ENCODE results near the gene TMX3.

TMX3 gene

DNA sequence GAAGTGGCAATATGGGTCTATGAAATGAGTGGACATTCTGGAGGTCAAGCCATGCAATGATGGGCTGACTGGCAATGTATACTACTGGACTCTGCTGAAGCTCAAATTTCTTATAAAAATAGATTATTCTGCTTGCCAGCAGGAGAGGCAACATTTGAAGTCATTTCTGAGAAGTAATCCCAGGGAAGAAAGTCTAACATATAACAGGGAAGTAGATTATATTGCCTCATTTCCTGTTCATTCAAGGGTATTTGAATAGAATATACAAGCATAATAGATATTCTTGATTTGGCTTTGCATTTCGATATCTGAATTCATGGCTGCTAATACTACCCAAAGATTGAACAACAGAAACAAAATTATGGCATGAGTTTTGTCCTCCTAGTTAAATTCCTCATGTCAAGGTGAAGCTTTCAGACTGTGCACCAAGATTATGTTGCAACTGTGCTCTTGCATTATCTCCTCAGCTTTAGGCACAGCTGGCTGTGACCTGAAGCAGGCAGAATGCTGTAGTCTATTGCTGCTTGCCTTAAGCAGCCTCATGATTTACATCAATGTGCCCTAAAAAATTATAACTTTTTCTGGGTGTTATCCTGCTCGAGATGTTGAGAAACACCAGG is 13.3 kb upstream of the TMX3 start:
- TF ChIP-seq HDGF (IDR thresholded peaks at IDR 0.05; ENCODE audit: borderline replicate concordance): no peak
- no peak for TF ChIP-seq ARNT (IDR thresholded peaks at IDR 0.05)
- TF ChIP-seq SP1 (IDR thresholded peaks at IDR 0.05): no peak
- no peak for TF ChIP-seq ZNF384 (IDR thresholded peaks at IDR 0.05)
- TF ChIP-seq CTBP1 (IDR thresholded peaks at IDR 0.05; ENCODE audit: borderline replicate concordance): no peak
- TF ChIP-seq SUZ12 (IDR thresholded peaks at IDR 0.05): no peak
- TF ChIP-seq FOXA1 (IDR thresholded peaks at IDR 0.05): no peak
- TF ChIP-seq L3MBTL2 (conservative IDR thresholded peaks at IDR 0.05): no peak
- TF ChIP-seq PKNOX1 (IDR thresholded peaks at IDR 0.05): no peak
- no peak for TF ChIP-seq TARDBP (IDR thresholded peaks at IDR 0.05)
- TF ChIP-seq FOXM1 (IDR thresholded peaks at IDR 0.05; ENCODE audit: borderline replicate concordance): no peak
- no peak for TF ChIP-seq BHLHE40 (IDR thresholded peaks at IDR 0.05; ENCODE audit: borderline replicate concordance)
- TF ChIP-seq LEF1 (IDR thresholded peaks at IDR 0.05; ENCODE audit: borderline replicate concordance): no peak
- TF ChIP-seq FOXK2 (IDR thresholded peaks at IDR 0.05): no peak
- no peak for TF ChIP-seq ELF4 (IDR thresholded peaks at IDR 0.05)
- no peak for TF ChIP-seq NFRKB (IDR thresholded peaks at IDR 0.05)
- ChIA-PET CTCF (no interaction called here), POLR2A (no interaction called here)
- no peak for DNase-seq (ENCODE audit: extremely low spot score)

DNA sequence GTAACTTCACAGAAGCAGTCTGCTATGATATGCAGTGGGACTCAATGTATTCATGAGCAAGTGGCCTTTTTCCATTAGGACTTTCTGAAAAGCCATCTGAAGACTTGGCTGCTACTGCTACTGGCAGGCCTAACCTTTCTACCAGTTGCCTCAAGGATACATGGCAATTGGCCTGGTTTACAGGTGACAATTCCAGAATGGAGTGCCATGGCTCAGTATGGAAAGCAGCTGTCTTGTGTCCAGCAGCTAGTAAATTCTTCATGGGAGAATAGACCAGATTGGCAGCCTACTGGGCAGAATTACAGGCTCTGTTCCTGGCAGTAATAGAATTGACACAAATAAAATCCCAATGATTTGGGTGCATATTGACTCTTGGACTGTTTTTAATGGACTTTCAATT is 12.6 kb upstream of the TMX3 start:
- TF ChIP-seq ELF4 (IDR thresholded peaks at IDR 0.05) (no peak), BHLHE40 (IDR thresholded peaks at IDR 0.05; ENCODE audit: borderline replicate concordance) (no peak), NFRKB (IDR thresholded peaks at IDR 0.05) (no peak), FOXA1 (IDR thresholded peaks at IDR 0.05) (no peak), HDGF (IDR thresholded peaks at IDR 0.05; ENCODE audit: borderline replicate concordance) (no peak), PKNOX1 (IDR thresholded peaks at IDR 0.05) (no peak), ZNF384 (IDR thresholded peaks at IDR 0.05) (no peak), LEF1 (IDR thresholded peaks at IDR 0.05; ENCODE audit: borderline replicate concordance) (no peak), ARNT (IDR thresholded peaks at IDR 0.05) (no peak), SUZ12 (IDR thresholded peaks at IDR 0.05) (no peak), FOXM1 (IDR thresholded peaks at IDR 0.05; ENCODE audit: borderline replicate concordance) (no peak), L3MBTL2 (conservative IDR thresholded peaks at IDR 0.05) (no peak), SP1 (IDR thresholded peaks at IDR 0.05) (no peak), FOXK2 (IDR thresholded peaks at IDR 0.05) (no peak), TARDBP (IDR thresholded peaks at IDR 0.05) (no peak)
- no peak for DNase-seq (ENCODE audit: extremely low spot score)
- POLR2A ChIA-PET: no interaction called here
- CTCF ChIA-PET: no interaction called here

GRCh38 chr18:68725346-68725745 is 10.4 kb upstream of the TMX3 start:
- DNase-seq (ENCODE audit: extremely low spot score): no peak
- ChIA-PET CTCF (no interaction called here), POLR2A (no interaction called here)
- TF ChIP-seq BHLHE40 (IDR thresholded peaks at IDR 0.05; ENCODE audit: borderline replicate concordance) (no peak), LEF1 (IDR thresholded peaks at IDR 0.05; ENCODE audit: borderline replicate concordance) (no peak)

DNA sequence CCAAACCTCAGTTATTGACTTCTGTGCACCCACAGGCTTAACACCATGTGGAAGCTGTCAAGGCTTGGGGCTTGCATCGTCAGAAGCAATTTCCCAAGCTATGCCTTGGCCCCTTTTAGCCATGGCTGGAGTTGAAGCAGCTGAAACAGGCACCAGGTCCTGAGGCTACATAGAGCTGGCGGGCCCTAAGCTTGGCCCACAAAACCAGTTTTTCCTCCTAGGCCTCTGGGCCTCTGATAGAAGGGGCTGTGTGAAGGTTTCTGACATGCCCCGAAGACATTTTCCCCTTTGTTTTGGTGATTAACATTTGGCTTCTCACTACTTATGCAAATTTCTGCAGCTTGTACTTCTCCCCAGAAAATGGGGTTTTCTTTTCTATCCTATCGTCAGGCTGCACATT is 9.1 kb upstream of the TMX3 start:
- ChIA-PET POLR2A (no interaction called here), CTCF (no interaction called here)
- no peak for TF ChIP-seq FOXM1 (IDR thresholded peaks at IDR 0.05; ENCODE audit: borderline replicate concordance)
- no peak for TF ChIP-seq ELF4 (IDR thresholded peaks at IDR 0.05)
- no peak for TF ChIP-seq BHLHE40 (IDR thresholded peaks at IDR 0.05; ENCODE audit: borderline replicate concordance)
- no peak for TF ChIP-seq PKNOX1 (IDR thresholded peaks at IDR 0.05)
- no peak for TF ChIP-seq CTBP1 (IDR thresholded peaks at IDR 0.05; ENCODE audit: borderline replicate concordance)
- TF ChIP-seq SUZ12 (IDR thresholded peaks at IDR 0.05): no peak
- no peak for TF ChIP-seq ZNF384 (IDR thresholded peaks at IDR 0.05)
- no peak for TF ChIP-seq TARDBP (IDR thresholded peaks at IDR 0.05)
- TF ChIP-seq ARNT (IDR thresholded peaks at IDR 0.05): no peak
- TF ChIP-seq SP1 (IDR thresholded peaks at IDR 0.05): no peak
- no peak for TF ChIP-seq FOXA1 (IDR thresholded peaks at IDR 0.05)
- TF ChIP-seq NFRKB (IDR thresholded peaks at IDR 0.05): no peak
- TF ChIP-seq LEF1 (IDR thresholded peaks at IDR 0.05; ENCODE audit: borderline replicate concordance): no peak
- TF ChIP-seq L3MBTL2 (conservative IDR thresholded peaks at IDR 0.05): no peak
- no peak for TF ChIP-seq HDGF (IDR thresholded peaks at IDR 0.05; ENCODE audit: borderline replicate concordance)
- TF ChIP-seq FOXK2 (IDR thresholded peaks at IDR 0.05): no peak
- DNase-seq (ENCODE audit: extremely low spot score): no peak

DNA sequence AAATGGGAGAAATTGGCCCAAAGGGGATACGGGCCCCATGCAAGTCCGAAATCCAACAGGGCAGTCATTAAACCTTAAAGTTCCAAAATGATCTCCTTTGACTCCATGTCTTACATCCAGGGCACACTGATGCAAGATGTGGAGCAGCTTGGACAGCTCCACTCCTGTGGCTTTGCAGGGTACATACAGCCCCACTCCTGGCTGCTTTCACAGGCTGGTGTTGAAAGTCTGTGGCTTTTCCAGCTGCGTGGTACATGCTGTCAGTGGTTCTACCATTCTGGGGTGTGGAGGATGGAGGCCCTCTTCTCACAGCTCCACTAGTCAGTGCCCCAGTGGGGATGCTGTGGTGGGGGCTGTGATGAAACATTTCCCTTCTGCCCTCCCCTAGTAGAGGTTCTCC is 8.6 kb upstream of the TMX3 start:
- POLR2A ChIA-PET: no interaction called here
- CTCF ChIA-PET: no interaction called here
- TF ChIP-seq L3MBTL2 (conservative IDR thresholded peaks at IDR 0.05) (no peak), SP1 (IDR thresholded peaks at IDR 0.05) (no peak), FOXM1 (IDR thresholded peaks at IDR 0.05; ENCODE audit: borderline replicate concordance) (no peak), NFRKB (IDR thresholded peaks at IDR 0.05) (no peak), CTBP1 (IDR thresholded peaks at IDR 0.05; ENCODE audit: borderline replicate concordance) (no peak), ARNT (IDR thresholded peaks at IDR 0.05) (no peak), PKNOX1 (IDR thresholded peaks at IDR 0.05) (no peak), ELF4 (IDR thresholded peaks at IDR 0.05) (no peak), TARDBP (IDR thresholded peaks at IDR 0.05) (no peak), ZNF384 (IDR thresholded peaks at IDR 0.05) (no peak), FOXK2 (IDR thresholded peaks at IDR 0.05) (no peak), SUZ12 (IDR thresholded peaks at IDR 0.05) (no peak), BHLHE40 (IDR thresholded peaks at IDR 0.05; ENCODE audit: borderline replicate concordance) (no peak), LEF1 (IDR thresholded peaks at IDR 0.05; ENCODE audit: borderline replicate concordance) (no peak), FOXA1 (IDR thresholded peaks at IDR 0.05) (no peak), HDGF (IDR thresholded peaks at IDR 0.05; ENCODE audit: borderline replicate concordance) (no peak)
- no peak for DNase-seq (ENCODE audit: extremely low spot score)

All from HEK293T (cell line).